ENCODE results near the gene TES. TPM values are rescaled to one million over a fixed set of nuclear protein-coding genes. Genes with fewer than 3 reads are reported as not detected.

TES gene
- total and polyA plus RNA-seq, 4 donors: 5.7 to 11.8 (median 7.5) TPM

- no peak for DNase-seq (ENCODE audit: low spot score)
- no peaks in the 10 kb centered on the region for H3K27me3 ChIP-seq (ENCODE audit: control insufficient read depth in 4 of 4, insufficient read depth in 4 of 4, low read length in 3 of 4)
- 84% methylated on average over 3 of the region's 3 CpGs for WGBS
- TF ChIP-seq FOXA1 (IDR thresholded peaks at IDR 0.05) (no peak), RXRA (IDR thresholded peaks at IDR 0.05) (no peak), MAX (IDR thresholded peaks at IDR 0.05) (no peak), HNF4G (IDR thresholded peaks at IDR 0.05) (no peak), CTCF (IDR thresholded peaks at IDR 0.05; ENCODE audit: low read depth, low read length, missing input control) (no peak)
- H3K4me3 ChIP-seq (ENCODE audit: low read depth in 1 of 3, low read length in 3 of 3): no peak overlapping the region
- H3K9ac ChIP-seq (ENCODE audit: low read depth in 1 of 2, low read length in 2 of 2): no peak overlapping the region
- no peak overlapping the region for H3K27ac ChIP-seq (ENCODE audit: low read depth in 1 of 2, low read length in 2 of 2)
- H3K9me3 ChIP-seq (ENCODE audit: control insufficient read depth in 4 of 4, low read length in 3 of 4): no peaks in the 10 kb centered on the region
- H3K36me3 ChIP-seq (ENCODE audit: control insufficient read depth in 4 of 4, insufficient read depth in 3 of 4, low read depth in 1 of 4, low read length in 3 of 4): no peaks in the 10 kb centered on the region
- H3K4me1 ChIP-seq (ENCODE audit: control insufficient read depth in 4 of 4, insufficient read depth in 4 of 4, low read length in 3 of 4): peaks cover 0 to 10% (median 9%) of the 10 kb centered on the region in 4 donors
These were observed 33.3 kb upstream of the TES start for GRCh38 chr7:116177009-116177408.

DNA sequence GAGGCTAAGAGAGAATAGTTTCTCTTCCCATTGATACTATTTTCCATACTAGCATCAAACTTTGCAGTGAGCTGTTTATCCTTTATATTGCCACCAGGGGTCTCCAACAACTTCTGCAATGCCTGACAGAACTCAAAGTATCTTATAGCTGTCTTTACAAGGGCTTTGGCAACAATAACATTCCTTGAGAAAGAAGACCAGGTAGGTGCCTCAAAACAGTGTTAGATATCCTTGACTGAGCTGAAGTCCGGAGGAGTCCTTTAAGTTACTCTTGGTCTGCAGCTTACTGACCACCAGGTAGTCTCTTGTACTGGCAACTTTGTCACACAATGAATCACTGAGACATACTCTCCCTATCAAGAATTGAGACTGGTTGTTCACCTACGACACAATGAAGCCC, 30.0 kb upstream of the TES start:
- DNase-seq (ENCODE audit: low spot score): no peak
- 43% methylated on average over 2 of the region's 2 CpGs for WGBS
- no peaks in the 10 kb centered on the region for H3K27me3 ChIP-seq (ENCODE audit: control insufficient read depth in 4 of 4, insufficient read depth in 4 of 4, low read length in 3 of 4)

More for the DNA sequence above, 30.0 kb upstream of the TES start:
- no peak overlapping the region for H3K9ac ChIP-seq (ENCODE audit: low read depth in 1 of 2, low read length in 2 of 2)
- peak; percentile 74 for TF ChIP-seq CTCF (IDR thresholded peaks at IDR 0.05; ENCODE audit: low read depth, low read length, missing input control)
- TF ChIP-seq, protein P1, sequence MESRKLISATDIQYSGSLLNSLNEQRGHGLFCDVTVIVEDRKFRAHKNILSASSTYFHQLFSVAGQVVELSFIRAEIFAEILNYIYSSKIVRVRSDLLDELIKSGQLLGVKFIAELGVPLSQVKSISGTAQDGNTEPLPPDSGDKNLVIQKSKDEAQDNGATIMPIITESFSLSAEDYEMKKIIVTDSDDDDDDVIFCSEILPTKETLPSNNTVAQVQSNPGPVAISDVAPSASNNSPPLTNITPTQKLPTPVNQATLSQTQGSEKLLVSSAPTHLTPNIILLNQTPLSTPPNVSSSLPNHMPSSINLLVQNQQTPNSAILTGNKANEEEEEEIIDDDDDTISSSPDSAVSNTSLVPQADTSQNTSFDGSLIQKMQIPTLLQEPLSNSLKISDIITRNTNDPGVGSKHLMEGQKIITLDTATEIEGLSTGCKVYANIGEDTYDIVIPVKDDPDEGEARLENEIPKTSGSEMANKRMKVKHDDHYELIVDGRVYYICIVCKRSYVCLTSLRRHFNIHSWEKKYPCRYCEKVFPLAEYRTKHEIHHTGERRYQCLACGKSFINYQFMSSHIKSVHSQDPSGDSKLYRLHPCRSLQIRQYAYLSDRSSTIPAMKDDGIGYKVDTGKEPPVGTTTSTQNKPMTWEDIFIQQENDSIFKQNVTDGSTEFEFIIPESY (IDR thresholded peaks at IDR 0.05): no peak
- TF ChIP-seq HNF4A (conservative IDR thresholded peaks at IDR 0.05): no peak
- no peak for TF ChIP-seq GABPA (IDR thresholded peaks at IDR 0.05 in 1 of 2, conservative IDR thresholded peaks at IDR 0.05 in 1 of 2)
- no peak for TF ChIP-seq NR2F2 (IDR thresholded peaks at IDR 0.05)
- no peak for TF ChIP-seq EGR1 (IDR thresholded peaks at IDR 0.05; ENCODE audit: low read depth in 2 of 2)
- TF ChIP-seq RAD21 (IDR thresholded peaks at IDR 0.05): peak; percentile 85 to 87
- TF ChIP-seq FOXA1 (IDR thresholded peaks at IDR 0.05): no peak
- no peaks in the 10 kb centered on the region for H3K36me3 ChIP-seq (ENCODE audit: control insufficient read depth in 4 of 4, insufficient read depth in 3 of 4, low read depth in 1 of 4, low read length in 3 of 4)
- H3K4me3 ChIP-seq (ENCODE audit: low read depth in 1 of 3, low read length in 3 of 3): no peak overlapping the region
- no peaks in the 10 kb centered on the region for H3K9me3 ChIP-seq (ENCODE audit: control insufficient read depth in 4 of 4, low read length in 3 of 4)
- no peak overlapping the region for H3K27ac ChIP-seq (ENCODE audit: low read depth in 1 of 2, low read length in 2 of 2)
- H3K4me1 ChIP-seq (ENCODE audit: control insufficient read depth in 4 of 4, insufficient read depth in 4 of 4, low read length in 3 of 4): no peaks in the 10 kb centered on the region

All from liver (tissue), 9 donors.